GM18499 (cell line): ENCODE measurements around the gene OPRM1.
"Not testable (repeated sequence)": the region's sequence is repeated elsewhere in the genome, so short reads cannot be mapped to it uniquely, and the experiment has no call there.

Source experiments
- ATAC-seq: cut with Tn5 transposase; IDR thresholded peaks from one replicate; pipeline ENCODE4 v1.9.1; 2021; ENCODE audit warnings: moderate number of reproducible peaks; ENCODE audit not compliant: insufficient read depth, unreplicated experiment

The OPRM1 gene

DNA sequence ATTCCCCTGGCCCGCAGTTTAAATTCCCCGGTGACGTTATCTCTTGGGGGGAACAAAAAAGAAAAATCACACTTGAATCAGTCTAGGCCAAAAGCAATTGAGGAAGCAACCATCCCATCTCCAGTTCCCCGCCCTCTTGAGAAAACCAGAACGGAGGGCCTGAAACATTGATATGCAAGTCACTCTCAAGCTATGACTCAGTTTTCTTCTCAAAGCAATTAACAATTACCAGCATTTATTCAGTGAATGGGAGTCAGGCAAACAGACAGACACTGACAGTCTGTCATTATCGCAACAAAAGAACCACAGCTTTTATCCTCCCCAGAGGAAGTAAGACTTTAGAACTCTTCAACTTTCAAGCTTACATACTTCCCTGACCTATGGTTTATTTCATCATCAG, 100.9 kb downstream of the OPRM1 start:
- no peak for ATAC-seq

DNA sequence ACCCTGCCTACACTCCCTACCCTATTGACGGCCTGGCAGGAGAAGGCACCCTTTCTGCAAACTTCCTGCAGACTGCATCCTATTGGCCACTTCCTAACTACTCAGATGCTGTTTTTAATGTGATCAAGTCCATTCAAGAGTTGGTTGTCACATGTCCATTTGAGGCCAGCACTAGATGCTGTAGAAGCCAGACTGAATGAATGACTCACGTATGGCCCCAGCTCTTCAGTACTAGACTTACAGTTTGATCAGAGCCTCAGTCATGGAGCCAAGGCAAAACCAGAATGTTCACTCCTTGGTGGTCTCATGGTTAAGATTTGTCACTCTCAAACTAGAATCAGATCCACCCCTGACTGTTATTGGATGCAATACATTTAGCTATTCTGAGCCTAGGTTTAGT, 101.7 kb downstream of the OPRM1 start:
- no peak for ATAC-seq

DNA sequence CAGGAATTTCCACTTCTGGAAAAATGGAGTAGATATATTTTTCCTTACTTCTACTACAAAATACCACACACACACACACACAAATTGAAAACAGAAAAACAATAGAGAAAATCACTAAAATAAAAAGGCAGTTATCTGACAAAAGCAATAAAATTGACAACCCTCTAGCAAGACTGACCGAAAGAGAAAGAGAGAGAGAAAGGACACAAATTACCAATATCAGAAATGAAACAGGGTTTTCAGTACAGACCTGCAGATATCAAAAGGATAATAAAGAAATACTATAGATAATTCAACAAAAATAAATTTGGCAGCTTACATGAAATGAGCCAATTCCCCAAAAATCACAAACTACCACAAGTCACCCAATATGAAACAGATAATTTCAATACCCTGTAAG, 104.7 kb downstream of the OPRM1 start:
- ATAC-seq = no peak

DNA sequence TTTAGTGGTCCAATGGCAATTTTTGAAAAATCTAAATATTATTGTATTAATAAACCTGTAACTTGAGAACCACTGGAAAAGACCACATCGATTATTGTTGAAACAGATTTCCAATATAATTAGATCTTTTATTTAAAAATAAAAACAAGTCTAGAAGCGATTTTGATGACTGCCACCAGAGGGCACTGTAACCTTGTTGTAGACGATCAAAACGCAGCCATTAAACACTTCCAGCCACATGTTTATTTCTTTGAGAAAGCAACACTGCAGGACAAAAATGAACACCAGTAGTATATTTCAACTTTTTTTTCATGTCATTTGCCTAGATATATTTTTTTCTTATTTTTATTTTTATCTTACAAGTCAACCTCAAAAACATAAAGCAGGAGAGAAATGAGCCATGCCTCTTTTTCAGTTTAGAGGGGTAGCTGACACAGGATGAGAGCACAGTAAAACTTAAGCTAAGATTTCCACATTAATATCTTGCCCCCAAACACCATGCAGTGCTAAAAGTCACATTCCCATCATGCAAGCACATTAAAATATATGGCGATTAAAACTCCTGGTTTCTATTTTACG, 115.4 kb downstream of the OPRM1 start:
- ATAC-seq = no peak

DNA sequence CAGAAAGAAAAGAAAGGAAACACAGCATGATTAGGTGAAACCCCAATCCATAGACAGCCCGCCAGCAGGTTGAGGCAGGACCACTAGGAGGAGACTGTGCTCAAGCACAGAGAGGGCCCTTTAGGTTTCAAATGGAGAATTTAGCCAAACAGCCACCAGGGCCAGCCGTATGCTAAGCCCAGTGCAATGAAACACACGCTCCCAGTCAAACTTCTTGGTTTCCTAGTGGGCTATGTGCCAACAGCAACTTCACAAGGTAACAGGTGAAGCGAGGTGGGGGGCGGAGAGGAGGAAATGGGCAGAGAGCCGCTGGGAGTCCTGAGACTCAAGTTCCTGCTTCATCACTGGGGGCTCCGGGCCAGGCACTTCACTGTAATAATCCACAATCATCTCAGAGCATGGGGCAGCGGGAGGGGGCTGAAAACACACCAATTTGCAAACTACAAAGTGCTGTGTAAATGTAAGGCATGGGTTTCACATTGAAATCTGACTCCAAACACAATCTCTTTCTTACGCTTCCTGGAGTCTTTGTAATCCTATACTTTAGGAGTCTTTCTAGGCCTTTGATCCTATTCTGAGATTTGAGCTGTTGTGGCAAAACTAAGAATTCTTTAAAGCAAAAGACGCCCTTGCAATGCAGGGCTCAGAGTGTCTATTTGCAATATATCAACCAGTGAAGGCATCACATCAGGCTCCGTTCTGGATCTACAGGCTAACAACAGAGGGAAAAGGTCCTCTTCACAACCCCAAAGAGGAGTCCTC, 117.3 kb downstream of the OPRM1 start:
- peak; percentile 50 for ATAC-seq

DNA sequence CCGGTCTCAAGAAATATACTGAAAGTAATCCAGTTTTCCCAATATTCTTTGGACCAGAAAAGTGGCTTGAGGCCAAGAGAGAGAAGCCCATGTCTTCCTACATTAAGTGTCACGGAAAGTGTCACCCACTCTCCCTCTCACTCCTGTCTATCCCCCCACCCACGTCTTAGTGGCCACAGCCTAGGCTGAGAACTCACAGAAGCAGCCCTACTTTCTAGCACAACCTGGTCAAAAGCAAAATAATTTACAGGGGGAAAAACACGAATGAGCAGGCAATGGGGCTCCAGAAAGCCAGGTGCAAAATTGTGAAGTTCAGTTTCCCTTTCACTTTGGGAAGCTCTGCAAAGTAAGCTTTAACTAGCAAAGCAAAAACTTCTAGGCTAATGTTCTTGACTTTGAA, 118.0 kb downstream of the OPRM1 start:
- peak; percentile 42 for ATAC-seq

DNA sequence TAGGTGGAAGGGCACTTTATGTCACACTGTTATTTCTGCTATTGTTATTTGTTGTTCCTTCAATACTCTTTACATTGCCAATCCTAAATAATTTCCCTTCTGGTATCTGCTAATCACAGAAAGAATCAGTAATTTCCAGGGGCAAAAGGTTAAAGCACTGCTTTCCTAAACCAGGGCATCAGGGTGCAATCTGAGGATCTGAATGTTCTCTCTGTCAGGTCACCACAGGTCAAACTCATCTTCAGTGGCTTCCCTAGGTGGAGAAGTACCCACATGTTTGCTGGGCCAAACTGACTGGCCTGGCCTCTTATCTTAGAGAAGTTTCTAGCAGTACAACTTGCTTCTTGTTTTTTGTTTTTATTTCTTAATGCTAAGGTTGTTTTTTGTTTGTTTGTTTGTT, 118.7 kb downstream of the OPRM1 start:
- no peak for ATAC-seq

DNA sequence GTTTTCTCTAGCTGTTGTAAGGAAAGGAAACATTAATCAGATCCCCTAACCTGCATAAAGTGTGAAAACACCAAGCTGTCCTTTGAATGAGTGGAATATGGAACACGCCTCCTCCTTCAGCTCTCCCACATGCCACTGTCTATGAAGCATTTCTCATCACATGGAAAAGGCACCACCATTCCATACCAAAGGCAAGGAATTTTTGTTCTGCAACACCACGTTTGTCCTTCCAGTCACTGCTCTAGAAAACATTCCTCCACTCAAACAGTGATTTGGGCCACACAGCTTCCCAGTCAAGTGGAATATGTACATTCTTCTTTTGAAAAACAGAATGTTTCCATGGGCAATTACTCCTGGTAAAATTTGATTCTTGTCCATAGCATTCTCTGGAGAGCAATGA, 120.1 kb downstream of the OPRM1 start:
- no peak for ATAC-seq

DNA sequence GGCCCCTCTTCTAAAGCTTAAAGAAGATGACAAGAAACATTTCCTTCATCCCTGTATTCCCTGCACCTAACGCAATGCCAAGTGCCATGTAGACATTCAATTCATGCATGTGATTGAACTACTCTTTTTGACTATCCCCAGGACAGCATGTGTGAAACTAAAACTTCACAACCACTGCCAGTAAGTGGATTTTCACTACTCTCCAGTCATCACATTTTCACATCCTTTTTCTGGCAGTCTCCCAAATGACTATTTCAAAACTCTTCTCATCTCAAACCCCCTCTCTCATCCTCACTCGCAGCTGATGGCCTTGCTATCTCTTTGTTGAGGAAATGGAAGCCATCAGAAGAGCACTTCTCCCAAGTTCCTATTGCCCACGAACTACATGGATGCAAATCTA, 122.6 kb downstream of the OPRM1 start:
- peak; percentile 76 for ATAC-seq

DNA sequence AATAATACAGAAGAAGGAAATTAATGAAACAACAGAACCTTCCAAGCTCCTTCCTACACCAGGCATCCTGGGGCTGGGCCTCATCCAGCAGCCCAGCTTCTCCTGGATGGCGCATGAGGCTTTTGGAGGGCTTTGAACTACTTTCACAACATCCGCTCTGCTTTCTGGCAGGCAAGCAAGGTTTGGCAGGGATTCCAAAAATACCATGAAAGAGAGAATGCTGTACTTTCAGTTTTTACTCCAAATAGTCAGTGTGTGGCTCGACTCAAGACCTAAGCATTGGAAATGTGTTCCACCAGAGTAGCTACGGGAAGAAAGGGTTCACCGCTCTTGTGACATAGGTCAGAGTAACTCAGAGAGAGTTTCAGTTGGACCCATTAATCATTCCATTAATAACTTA, 125.4 kb downstream of the OPRM1 start:
- no peak for ATAC-seq

DNA sequence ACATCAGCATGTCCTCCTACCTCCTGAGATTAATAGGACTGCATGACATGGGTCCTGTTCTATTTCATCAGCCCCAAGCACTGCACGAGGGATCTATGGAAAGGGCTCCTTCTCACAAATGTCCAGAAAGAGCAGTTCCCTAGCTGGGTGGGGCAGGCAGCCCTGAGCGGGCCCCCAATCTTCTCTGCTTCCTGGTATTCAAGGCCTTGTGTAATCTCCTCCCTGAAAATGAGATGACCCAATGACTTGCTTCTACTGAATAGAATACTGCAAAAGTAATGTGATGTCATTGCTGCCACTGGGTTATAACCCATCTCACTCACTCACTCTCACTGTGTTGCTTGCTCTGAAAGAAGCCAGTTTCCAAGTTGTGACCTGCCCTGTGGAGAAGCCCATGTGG, 126.4 kb downstream of the OPRM1 start:
- no peak for ATAC-seq

DNA sequence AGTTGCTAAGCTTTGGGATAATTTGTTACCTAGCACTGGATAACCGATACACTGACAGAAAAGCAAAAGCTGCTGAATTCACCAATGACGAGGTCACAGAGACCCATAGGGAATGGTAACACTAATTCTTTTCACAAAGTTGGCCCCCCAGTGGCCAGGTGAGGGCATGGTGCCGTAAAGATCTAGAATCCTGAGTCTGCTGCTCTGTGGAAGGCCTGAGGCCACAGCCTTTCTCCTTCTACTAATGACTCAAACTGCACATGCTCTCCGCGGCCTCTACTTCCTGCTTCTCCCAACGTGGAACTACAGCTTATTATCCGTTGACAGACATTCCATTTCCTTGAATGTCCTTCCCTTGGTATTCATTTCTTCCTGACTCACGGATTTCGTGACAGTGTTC, 127.1 kb downstream of the OPRM1 start:
- ATAC-seq = no peak

DNA sequence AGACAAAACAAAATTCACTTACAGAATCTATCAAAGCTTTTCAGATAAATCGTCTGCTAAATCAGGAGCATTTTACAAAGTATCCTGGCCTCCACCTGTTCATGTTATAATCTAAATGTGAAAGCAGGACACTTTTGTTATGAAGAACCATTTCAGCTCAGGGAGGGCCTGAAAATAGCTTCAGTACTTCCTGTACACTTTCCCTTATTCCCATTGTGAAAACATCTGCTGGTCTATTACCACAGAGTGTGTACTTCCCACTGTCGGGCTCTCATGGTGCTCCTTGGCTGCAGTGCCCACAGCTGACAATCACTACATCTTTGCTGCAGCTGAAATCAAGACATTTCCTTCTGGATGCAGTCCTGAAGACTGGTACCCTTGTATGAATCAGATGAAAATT, 128.1 kb downstream of the OPRM1 start:
- ATAC-seq = no peak

DNA sequence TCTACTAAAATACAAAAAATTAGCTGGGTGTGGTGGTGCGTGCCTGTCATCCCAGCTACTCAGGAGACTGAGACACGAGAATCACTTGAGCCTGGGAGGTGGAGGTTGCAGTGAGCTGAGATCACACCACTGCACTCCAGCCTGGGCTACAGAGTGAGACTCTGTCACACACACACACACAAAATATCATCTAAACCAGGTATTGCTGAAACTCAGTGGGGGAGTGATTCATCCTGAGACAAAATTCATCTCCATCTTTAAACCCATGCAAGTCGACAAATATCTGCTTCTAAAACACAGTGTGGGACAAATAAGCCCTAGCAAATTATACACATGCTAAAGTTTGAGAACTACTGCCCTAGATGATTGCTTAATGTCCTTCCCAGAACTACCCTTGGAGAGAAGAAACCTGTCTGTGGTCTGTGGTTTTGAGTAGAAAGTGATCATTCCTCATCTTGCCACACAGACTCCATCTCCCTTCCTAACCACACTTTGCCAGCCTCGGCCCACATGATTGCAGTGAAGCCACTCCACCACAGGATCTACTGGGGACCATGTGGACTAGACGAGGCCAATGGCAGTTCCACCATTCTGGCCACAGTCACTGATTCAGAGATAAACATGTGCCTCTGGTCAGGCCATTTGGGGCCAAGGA, 130.3 kb downstream of the OPRM1 start:
- no peak for ATAC-seq

DNA sequence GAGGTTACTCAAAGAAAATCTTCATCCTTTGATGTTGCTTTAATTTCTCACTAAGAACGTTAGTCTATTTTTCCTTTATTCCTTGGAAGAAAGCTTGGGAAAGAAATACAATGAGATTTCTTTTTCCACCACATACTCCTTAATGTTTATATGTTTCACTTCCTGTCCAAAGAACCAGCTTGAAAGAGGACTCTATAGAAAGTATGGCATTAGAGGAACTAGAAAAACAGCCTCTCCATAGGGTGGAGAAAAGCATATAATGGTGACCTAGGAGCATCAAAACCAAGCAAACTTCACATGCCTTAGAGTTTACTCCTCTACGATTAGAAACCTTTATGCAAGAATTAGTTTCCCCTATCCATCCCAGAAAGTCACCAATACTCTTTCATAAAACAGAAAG, 131.1 kb downstream of the OPRM1 start:
- no peak for ATAC-seq

DNA sequence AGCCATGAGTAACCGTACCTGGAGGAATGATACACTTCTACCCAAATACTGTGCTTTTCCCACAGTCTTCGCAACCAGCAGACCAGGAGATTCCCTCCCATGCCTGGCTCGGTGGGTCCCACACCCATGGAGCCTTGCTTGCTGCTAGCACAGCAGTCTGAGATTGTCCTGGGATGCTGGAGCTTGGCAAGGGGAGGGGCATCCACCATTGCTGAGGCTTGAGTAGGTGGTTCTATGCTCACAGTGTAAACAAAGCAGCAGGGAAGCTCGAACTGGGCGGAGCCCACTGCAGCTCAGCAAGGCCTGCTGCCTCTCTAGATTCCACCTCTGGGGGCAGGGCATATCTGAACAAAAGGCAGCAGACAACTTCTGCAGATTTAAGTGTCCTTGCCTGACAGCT, 133.4 kb downstream of the OPRM1 start:
- ATAC-seq = not testable (repeated sequence)

DNA sequence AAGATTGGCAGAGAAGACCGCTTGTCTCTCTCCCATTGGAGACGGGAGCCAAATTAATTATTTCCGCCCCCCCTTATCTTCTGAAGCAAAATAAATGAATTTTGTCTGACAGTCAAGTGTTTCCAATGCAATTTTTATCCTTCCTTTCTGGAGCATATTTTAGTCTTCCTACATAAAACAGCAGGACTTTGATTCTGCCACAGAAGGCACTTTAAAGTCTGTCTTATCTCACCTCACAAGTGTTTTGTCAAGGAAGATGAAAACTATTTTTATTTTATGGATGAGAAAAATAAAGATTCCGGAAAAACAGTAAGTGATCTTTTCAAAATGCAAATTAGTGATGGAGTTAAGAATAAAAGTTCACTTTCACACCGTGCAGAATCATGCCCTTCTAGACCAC, 140.4 kb downstream of the OPRM1 start:
- ATAC-seq = no peak

DNA sequence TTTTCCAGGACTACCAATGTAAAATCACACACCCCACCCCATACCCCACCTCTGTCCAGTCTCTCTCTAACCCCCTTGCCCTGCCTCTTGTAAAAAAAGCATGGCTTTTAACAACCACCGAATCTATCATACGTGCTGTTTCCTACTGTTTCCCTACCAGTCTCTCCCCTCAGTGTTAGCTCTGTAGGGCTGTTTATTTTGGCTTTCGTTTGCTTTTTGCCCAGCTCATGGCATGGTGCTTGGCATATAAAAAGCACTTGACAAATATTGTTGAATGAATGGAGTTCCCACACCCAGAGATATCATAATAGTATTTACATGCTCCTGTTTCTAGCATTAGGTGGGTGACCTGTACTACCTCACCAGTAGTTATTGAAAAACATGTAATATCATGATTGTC, 148.2 kb downstream of the OPRM1 start:
- ATAC-seq = no peak

DNA sequence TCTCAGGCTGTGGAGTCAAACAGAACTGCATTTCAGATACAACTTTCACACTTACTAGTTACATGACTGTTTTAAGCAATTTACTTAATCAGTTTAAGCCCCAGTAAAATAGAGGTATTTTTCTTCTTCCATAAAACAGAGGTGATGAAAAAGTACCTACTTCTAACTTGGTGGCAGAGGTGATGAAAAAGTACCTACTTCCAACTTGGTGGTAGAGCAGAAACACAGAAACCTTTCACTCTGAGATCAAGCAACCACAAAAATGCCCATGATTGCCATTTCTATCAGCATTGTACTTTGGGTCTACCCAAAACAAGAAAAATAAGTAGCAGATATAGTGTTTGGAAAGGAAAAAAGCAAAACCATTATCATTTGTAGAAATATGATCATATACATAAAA, 148.7 kb downstream of the OPRM1 start:
- no peak for ATAC-seq

DNA sequence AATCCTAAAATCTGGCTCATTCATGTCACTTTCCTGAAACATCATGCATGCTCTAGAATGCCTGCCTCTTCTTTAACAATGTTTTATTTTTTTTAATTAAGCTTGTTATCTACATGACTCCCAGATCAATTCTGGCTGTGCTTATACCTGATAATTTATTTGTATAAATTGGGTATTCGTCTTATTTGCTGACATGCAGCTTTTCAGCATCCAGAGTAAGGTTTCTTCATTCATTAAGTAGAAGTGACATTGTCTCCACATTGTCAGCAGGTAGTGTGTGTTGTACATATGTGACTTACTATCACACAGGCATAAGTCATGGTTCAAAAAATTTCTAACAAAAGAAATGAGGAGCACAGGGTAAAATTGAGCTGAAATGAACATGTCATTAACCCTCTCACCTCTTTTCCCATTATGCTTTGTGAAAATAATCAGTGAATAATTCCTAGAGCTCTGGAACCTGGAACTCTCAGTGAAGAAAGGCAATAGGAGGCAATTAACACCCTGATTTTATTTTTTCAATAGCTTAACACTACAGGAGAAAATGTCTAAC, 157.4 kb downstream of the OPRM1 start:
- ATAC-seq = no peak

DNA sequence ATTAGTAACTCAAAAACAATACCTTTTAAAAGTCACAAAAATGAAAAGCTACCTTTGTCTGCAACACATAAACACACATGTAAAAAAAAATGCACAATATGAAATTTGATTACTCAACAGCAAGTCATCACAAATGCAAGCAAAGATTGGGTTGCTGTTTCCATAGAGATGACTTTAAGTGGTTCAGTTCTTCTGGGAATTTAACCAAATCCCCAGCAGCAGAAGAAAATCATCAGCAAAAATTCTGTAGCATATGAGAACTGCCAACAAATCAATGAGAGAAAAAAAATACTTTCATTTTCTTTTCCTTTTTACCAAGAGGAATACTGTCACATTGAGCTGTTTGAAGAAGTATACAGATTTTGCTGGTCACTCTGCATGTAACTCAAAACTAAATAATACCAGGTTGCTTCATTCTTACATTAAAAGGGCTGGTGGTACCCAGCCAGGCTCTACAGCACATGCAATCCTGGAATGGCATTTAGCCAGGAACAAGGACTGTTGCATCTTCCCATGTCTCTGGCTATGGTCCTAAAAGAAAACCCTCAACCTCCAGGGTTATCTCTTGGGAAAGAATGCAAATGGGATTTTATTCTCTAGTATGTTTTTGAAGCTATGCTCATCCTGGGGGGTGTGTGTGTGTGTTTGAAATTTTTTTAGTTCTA, 158.3 kb downstream of the OPRM1 start:
- no peak for ATAC-seq
